ENCODE data around the gene PIP4P1. TPM values are rescaled to one million over a fixed set of nuclear protein-coding genes. Genes with fewer than 3 reads are reported as not detected.
A peak's percentile ranks its signal among the peaks of the same experiment; 100 is the strongest.

Gene PIP4P1
- polyA plus RNA-seq, 3 donors = 35.0 to 40.4 (median 36.9) TPM

GRCh38 chr14:20424851-20425250, 36.4 kb downstream of the PIP4P1 start:
- DNase-seq (ENCODE audit: extremely low read depth in 1 of 11, low read depth in 9 of 11, low spot score in 4 of 11) = no peak

DNA sequence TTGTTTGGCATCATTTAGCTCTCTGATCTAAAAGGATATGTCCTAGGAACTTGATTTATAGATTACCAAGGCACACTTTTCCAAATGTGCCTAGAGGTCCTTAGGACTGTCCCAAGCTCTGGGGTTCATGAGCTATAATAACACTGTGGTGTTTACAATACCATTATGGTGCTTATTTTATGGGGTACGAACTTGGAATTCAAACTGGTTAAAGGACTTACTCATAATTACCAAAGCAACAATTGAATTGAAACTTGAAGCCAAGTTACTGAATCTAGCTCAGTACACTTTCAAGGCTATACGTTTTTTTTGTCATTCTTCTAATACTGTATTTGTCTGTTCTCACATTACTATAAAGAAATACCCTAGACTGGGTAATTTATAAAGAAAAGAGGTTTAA, 38.3 kb downstream of the PIP4P1 start:
- DNase-seq (ENCODE audit: extremely low read depth in 1 of 11, low read depth in 9 of 11, low spot score in 4 of 11) = no peak

- DNase-seq (ENCODE audit: extremely low read depth in 1 of 11, low read depth in 9 of 11, low spot score in 4 of 11) = no peak
Observed at GRCh38 chr14:20421267-20421666, 40.0 kb downstream of the PIP4P1 start.

- no peak for DNase-seq (ENCODE audit: extremely low read depth in 1 of 11, low read depth in 9 of 11, low spot score in 4 of 11)
Observed at GRCh38 chr14:20419419-20419818, 41.8 kb downstream of the PIP4P1 start.

DNA sequence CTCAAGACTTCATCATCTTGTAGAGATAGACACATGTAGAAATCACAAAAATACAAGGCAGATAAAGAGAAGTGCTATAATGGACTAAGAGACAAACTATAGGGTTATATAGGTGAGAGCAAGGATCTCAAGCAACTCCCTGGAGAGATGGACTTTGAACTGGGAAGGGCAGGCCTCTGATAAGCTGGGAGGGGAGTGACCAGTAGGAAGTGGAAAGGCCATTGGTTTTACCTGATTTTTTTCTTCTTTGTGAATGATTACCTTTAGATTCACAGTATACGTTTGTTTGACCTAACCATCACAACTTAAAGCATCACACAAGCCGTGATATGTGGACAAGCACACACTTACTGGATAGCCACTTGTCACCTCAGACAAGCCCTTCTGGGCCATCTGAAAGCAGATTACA, 42.7 kb downstream of the PIP4P1 start:
- DNase-seq (ENCODE audit: extremely low read depth in 1 of 11, low read depth in 9 of 11, low spot score in 4 of 11) = no peak

DNA sequence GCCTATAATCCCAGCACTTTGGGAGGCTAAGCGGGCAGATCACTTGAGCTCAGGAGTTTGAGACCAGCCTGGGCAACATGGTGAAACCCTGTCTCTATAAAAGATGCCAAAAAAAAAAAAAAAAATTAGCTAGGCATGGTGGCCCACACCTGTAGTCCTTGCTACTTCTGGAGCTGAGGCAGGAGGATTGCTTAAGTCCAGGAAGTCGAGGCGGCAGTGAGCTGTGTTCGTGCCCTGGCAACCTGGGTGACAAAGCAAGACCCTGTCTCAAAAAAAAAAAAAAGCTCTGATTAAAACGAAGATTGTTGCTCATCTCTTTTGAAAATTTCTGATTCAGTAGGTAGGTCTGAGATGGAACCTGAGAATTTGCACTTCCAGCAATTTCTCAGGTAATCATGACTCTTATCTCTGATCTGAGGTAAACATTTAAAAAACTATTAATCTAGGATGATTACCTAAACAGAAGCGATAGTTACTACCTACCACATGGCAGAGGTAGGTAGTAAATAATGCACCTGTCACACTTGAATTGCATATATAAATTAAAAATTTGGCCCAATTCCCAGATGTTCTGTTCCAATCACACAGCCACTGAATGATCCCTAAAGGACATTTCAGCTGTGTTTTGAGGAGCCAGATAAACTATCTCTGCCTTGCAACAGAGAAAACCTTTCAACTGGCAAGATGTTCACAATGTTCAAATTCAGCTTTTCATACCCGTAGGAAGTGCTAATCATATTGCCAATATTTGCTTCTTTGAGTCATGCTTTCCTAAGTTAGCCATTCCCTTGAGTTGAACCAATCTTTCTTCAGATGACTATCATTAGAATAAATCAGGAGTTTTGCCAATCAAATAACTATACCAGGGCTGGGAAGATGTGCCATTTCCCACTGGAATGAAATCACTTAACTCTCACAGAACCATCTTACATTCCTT, 43.7 kb downstream of the PIP4P1 start:
- no peak for DNase-seq (ENCODE audit: extremely low read depth in 1 of 11, low read depth in 9 of 11, low spot score in 4 of 11)

DNA sequence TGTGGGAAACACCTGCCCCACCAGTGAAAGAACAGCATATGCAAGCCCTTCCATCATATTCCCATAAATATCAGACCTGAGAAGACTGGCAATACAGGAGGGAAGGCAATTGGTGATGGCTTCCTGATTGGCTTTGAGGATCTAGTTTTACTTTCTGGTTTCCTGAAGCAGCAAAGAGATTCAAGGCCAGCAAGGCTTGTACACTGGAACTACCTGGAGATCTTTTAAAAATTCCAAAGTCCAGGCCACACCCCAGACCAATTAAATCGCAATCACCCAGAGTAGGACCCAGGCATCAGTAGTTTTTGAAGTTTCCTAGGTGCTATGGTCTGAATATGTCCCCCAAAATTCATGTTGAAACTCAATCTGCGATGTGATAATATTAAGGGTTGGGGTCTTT, 45.0 kb downstream of the PIP4P1 start:
- no peak for DNase-seq (ENCODE audit: extremely low read depth in 1 of 11, low read depth in 9 of 11, low spot score in 4 of 11)

GRCh38 chr14:20415782-20416206, 45.4 kb downstream of the PIP4P1 start:
- peak in 5 of 11 donors; percentile 12 to 54 (median 31) for DNase-seq (ENCODE audit: extremely low read depth in 1 of 11, low read depth in 9 of 11, low spot score in 4 of 11)

DNA sequence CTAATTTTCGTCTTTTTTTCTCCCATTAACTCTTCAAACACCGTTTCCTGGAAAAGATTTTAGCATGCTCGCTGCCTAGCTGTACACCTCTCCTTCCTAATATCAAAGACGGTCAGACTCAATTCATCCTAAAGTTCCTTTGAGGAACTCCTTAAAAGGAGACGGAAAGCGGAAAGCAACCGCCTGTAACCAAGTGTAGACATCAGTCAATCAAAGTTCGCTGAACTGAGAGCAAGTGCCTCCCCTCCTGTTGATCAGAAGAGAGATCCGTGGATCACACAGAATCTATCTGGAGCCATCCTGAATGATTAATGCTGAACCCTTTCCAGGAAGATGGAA, 47.5 kb downstream of the PIP4P1 start:
- DNase-seq (ENCODE audit: extremely low read depth in 1 of 11, low read depth in 9 of 11, low spot score in 4 of 11) = peak in 1 of 11 donors; percentile 11

GRCh38 chr14:20412876-20413743, 48.1 kb downstream of the PIP4P1 start, which contains the start of gene TEP1:
Gene TEP1, minus strand, starts transcription at chr14:20413501. Its CDS starts 5,062 bp downstream, at chr14:20408439.
- DNase-seq (ENCODE audit: extremely low read depth in 1 of 11, low read depth in 9 of 11, low spot score in 4 of 11) = peak in 10 of 11 donors; percentile 61 to 79 (median 70)

- DNase-seq (ENCODE audit: extremely low read depth in 1 of 11, low read depth in 9 of 11, low spot score in 4 of 11) = no peak
Observed at GRCh38 chr14:20412411-20412810, 48.8 kb downstream of the PIP4P1 start.

- DNase-seq (ENCODE audit: extremely low read depth in 1 of 11, low read depth in 9 of 11, low spot score in 4 of 11) = no peak
Observed at GRCh38 chr14:20409226-20409625, 52.0 kb downstream of the PIP4P1 start.

Other genes with a start within 250 kb of the PIP4P1 start
- gene OR11H6, start 237.7 kb downstream of the PIP4P1 start, polyA plus RNA-seq (ENCODE audit: insufficient read length in 3 of 3) = not detected
- under 1 TPM; 0.26 to 0.60 (median 0.26) TPM for gene OR11H7, start 232.5 kb downstream of the PIP4P1 start, polyA plus RNA-seq (ENCODE audit: insufficient read length in 3 of 3)
- under 1 TPM in 1 of 3 donors, not detected in 2; 0.14 TPM for gene OR11H4, start 222.1 kb downstream of the PIP4P1 start, polyA plus RNA-seq (ENCODE audit: insufficient read length in 3 of 3)
- 10 to 100 TPM; 24.9 to 31.0 (median 29.6) TPM for gene TTC5, start 155.5 kb downstream of the PIP4P1 start, polyA plus RNA-seq (ENCODE audit: insufficient read length in 3 of 3)
- gene CCNB1IP1, start 128.2 kb downstream of the PIP4P1 start, polyA plus RNA-seq (ENCODE audit: insufficient read length in 3 of 3) = 100 to 1,000 TPM; 108 to 130 (median 120) TPM
- gene PARP2, start 117.8 kb downstream of the PIP4P1 start, polyA plus RNA-seq (ENCODE audit: insufficient read length in 3 of 3) = 10 to 100 TPM; 51.1 to 62.7 (median 60.3) TPM
- gene TEP1, start 47.9 kb downstream of the PIP4P1 start, polyA plus RNA-seq (ENCODE audit: insufficient read length in 3 of 3) = 10 to 100 TPM; 19.0 to 20.7 (median 19.0) TPM
- gene KLHL33, start 25.3 kb downstream of the PIP4P1 start, polyA plus RNA-seq (ENCODE audit: insufficient read length in 3 of 3) = under 1 TPM; 0.23 to 0.53 (median 0.47) TPM
- gene OSGEP, start 6.6 kb downstream of the PIP4P1 start, polyA plus RNA-seq (ENCODE audit: insufficient read length in 3 of 3) = 10 to 100 TPM; 53.7 to 88.7 (median 54.9) TPM
- 100 to 1,000 TPM; 292 to 331 (median 308) TPM for gene APEX1, start 6.2 kb downstream of the PIP4P1 start, polyA plus RNA-seq (ENCODE audit: insufficient read length in 3 of 3)
- 100 to 1,000 TPM in 1 of 3 donors, 10 to 100 TPM in 2; 64.0 to 144 (median 82.3) TPM for gene PNP, start 8.0 kb upstream of the PIP4P1 start, polyA plus RNA-seq (ENCODE audit: insufficient read length in 3 of 3)
- gene RNASE10, start 44.1 kb upstream of the PIP4P1 start, polyA plus RNA-seq (ENCODE audit: insufficient read length in 3 of 3) = under 1 TPM in 2 of 3 donors, not detected in 1; 0.14 TPM
- gene RNASE9, start 99.6 kb upstream of the PIP4P1 start, polyA plus RNA-seq (ENCODE audit: insufficient read length in 3 of 3) = not detected
- not detected for gene RNASE11, start 126.6 kb upstream of the PIP4P1 start, polyA plus RNA-seq (ENCODE audit: insufficient read length in 3 of 3)
- gene RNASE12, start 129.9 kb upstream of the PIP4P1 start, polyA plus RNA-seq (ENCODE audit: insufficient read length in 3 of 3) = not detected
- not detected for gene OR6S1, start 180.3 kb upstream of the PIP4P1 start, polyA plus RNA-seq (ENCODE audit: insufficient read length in 3 of 3)
- gene RNASE4, start 223.1 kb upstream of the PIP4P1 start, polyA plus RNA-seq (ENCODE audit: insufficient read length in 3 of 3) = 1 to 10 TPM; 1.5 to 2.4 (median 1.8) TPM
- gene ANG, start 227.3 kb upstream of the PIP4P1 start, polyA plus RNA-seq (ENCODE audit: insufficient read length in 3 of 3) = 1 to 10 TPM; 2.5 to 6.7 (median 3.3) TPM

Data from renal cortex interstitium (tissue), 11 donors.